WTC11 (cell line): Measurements from ENCODE around the gene COPS6. TPM values are rescaled to one million over a fixed set of nuclear protein-coding genes. Genes with fewer than 3 reads are reported as not detected.
A peak's percentile ranks its signal among the peaks of the same experiment; 100 is the strongest.

ENCODE experiments used
- ATAC-seq: fragments of 200-7000 bp; cut with Tn5 transposase; 2 replicates; pipeline ENCODE4 v1.10.0; 2021; ENCODE audit warnings: mild to moderate bottlenecking, moderate library complexity
- CTCF ChIA-PET: fragments of 300-600 bp; sonication (Branson Sonifier 250); formaldehyde crosslinking; loops from one replicate; lab custom pipeline; 2021; ENCODE audit warnings: antibody characterized with exemption; lab: Charles Lee
- POLR2A ChIA-PET: fragments of 350-600 bp; sonication (Branson Sonifier 250); formaldehyde crosslinking; loops from one replicate; lab custom pipeline; 2021; ENCODE audit warnings: antibody characterized with exemption; lab: Charles Lee
- DNase-seq: peaks from one replicate; pipeline ENCODE4 v3.0.0; 2021; ENCODE audit warnings: low spot score
- H3K27ac Mint-ChIP-seq: 2 replicates; pipeline ENCODE4 v1.8.0; 2021; ENCODE audit warnings: mixed read lengths
- H3K27me3 Mint-ChIP-seq: 2 replicates; pipeline ENCODE4 v1.8.0; 2021; ENCODE audit warnings: low read depth, mild to moderate bottlenecking, moderate library complexity, mixed read lengths
- H3K36me3 Mint-ChIP-seq: 2 replicates; pipeline ENCODE4 v1.8.0; 2021; ENCODE audit warnings: mixed read lengths
- H3K4me1 Mint-ChIP-seq: 2 replicates; pipeline ENCODE4 v1.8.0; 2022; ENCODE audit warnings: mixed read lengths
- H3K4me3 Mint-ChIP-seq: 2 replicates; pipeline ENCODE4 v1.8.0; 2021; ENCODE audit warnings: mild to moderate bottlenecking, moderate library complexity, mixed read lengths
- H3K9me3 Mint-ChIP-seq: 2 replicates; pipeline ENCODE4 v1.8.0; 2021; ENCODE audit warnings: mixed read lengths
- AFF4 ChIP-seq: sonication (generic); formaldehyde crosslinking; IDR thresholded peaks from 2 replicates; pipeline ENCODE4 v1.8.1; 2023; ENCODE audit warnings: mild to moderate bottlenecking, missing genetic modification reagents, borderline replicate concordance
- ARID4B ChIP-seq: sonication (generic); formaldehyde crosslinking; IDR thresholded peaks from 2 replicates; pipeline ENCODE4 v1.8.0; 2023; ENCODE audit warnings: missing genetic modification reagents, mild to moderate bottlenecking, borderline replicate concordance
- CTCF ChIP-seq: fragments of 200-600 bp; IDR thresholded peaks from 2 replicates; pipeline ENCODE4 v1.8.0; 2022; ENCODE audit warnings: antibody characterized with exemption
- E2F5 ChIP-seq: sonication (generic); formaldehyde crosslinking; IDR thresholded peaks from 2 replicates; pipeline ENCODE4 v1.8.1; 2022; ENCODE audit warnings: mild to moderate bottlenecking, moderate library complexity, missing genetic modification reagents
- JAZF1 ChIP-seq: fragments of 250-450 bp; sonication (Bioruptor Pico); IDR thresholded peaks from 2 replicates; pipeline ENCODE4 v1.9.0; 2021; ENCODE audit warnings: moderate library complexity, mild to moderate bottlenecking, inconsistent platforms
- NR3C1 ChIP-seq: sonication (generic); formaldehyde crosslinking; conservative IDR thresholded peaks from 2 replicates; pipeline ENCODE4 v1.8.1; 2023; ENCODE audit warnings: low read depth, mild to moderate bottlenecking, missing genetic modification reagents
- ZMAT4 ChIP-seq: fragments of 250-450 bp; sonication (Bioruptor Pico); IDR thresholded peaks from 2 replicates; pipeline ENCODE4 v1.9.0; 2021; ENCODE audit warnings: mild to moderate bottlenecking
- ZNF512 ChIP-seq: sonication (generic); formaldehyde crosslinking; IDR thresholded peaks from 2 replicates; pipeline ENCODE4 v1.8.1; 2022; ENCODE audit warnings: missing genetic modification reagents, borderline replicate concordance
- ZNF671 ChIP-seq: fragments of 250-450 bp; sonication (Bioruptor Pico); IDR thresholded peaks from 2 replicates; pipeline ENCODE4 v1.8.0; 2021; ENCODE audit warnings: mild to moderate bottlenecking
- total RNA-seq: library from RNA; stranded (reverse); gene quantifications from 3 replicates; pipeline ENCODE4 v1.2.3, GENCODE V29; 2021

COPS6 gene
- total RNA-seq, 1 experiment from 2014 or later, result 118 TPM

- no peak for TF ChIP-seq JAZF1 (CRISPR knock-in tag)
Measured at GRCh38 chr7:100130608-100131453, 42.1 kb downstream of the COPS6 start (continued).

- no peak for DNase-seq
- H3K36me3 Mint-ChIP-seq, result no peaks in the 10 kb centered on the region
- H3K27ac Mint-ChIP-seq, result no peak overlapping the region
- POLR2A ChIA-PET, result interaction anchor here (1.0 kb wide), 2 partner anchors 23 to 30 kb away, joined by 3 to 6 read pairs; partner anchors contain the start of gene AP4M1
- CTCF ChIA-PET, result interaction anchor here (0.8 to 4.9 kb wide), 18 partner anchors 9 to 152 kb away, joined by 3 to 54 read pairs (median 4); partner anchors contain the start of genes AP4M1, GAL3ST4, GPC2 and LAMTOR4
- no peak overlapping the region for H3K4me3 Mint-ChIP-seq
- no peak for TF ChIP-seq NR3C1 (CRISPR knock-in tag)
- TF ChIP-seq ARID4B (CRISPR knock-in tag), result no peak
- no peak for TF ChIP-seq ZNF512 (CRISPR knock-in tag)
- TF ChIP-seq AFF4 (CRISPR knock-in tag), result no peak
- no peak for TF ChIP-seq ZMAT4
- TF ChIP-seq ZNF671 (CRISPR knock-in tag), result no peak
- peaks cover 7% of the 10 kb centered on the region for H3K4me1 Mint-ChIP-seq
- ATAC-seq, result no peak
- peaks cover 15% of the 10 kb centered on the region for H3K27me3 Mint-ChIP-seq
- no peaks in the 10 kb centered on the region for H3K9me3 Mint-ChIP-seq
Measured at GRCh38 chr7:100132126-100132525, 43.4 kb downstream of the COPS6 start.

- Mint-ChIP-seq H3K4me3 (no peak overlapping the region), H3K27me3 (peaks cover 15% of the 10 kb centered on the region), H3K9me3 (no peaks in the 10 kb centered on the region), H3K4me1 (peaks cover 7% of the 10 kb centered on the region), H3K27ac (peak overlapping the region; percentile 61; the same call in 1 of the 2 replicates), H3K36me3 (no peaks in the 10 kb centered on the region)
- DNase-seq, result peak; percentile 74
- TF ChIP-seq CTCF, result peak; percentile 80
- no peak for TF ChIP-seq E2F5 (CRISPR knock-in tag)
- peak; percentile 82 for ATAC-seq
- ChIA-PET POLR2A (interaction anchor here (0.6 to 1.0 kb wide), 3 partner anchors 22 to 42 kb away, joined by 3 to 6 read pairs (median 3); partner anchors contain the start of gene AP4M1), CTCF (interaction anchor here (0.6 to 4.9 kb wide), 21 partner anchors 9 to 275 kb away, joined by 3 to 54 read pairs (median 4); partner anchors contain the start of genes AP4M1, GAL3ST4, GPC2 and LAMTOR4)
Measured at GRCh38 chr7:100132697-100133151, 44.0 kb downstream of the COPS6 start.
